Cerebellar cortex (tissue), 1 donor: Measurements from ENCODE around the gene TLR1.
"Not testable (repeated sequence)": the region's sequence is repeated elsewhere in the genome, so short reads cannot be mapped to it uniquely, and the experiment has no call there.

Experiments used
- DNase-seq: peaks from one replicate; pipeline ENCODE4 v3.0.0-alpha.2; 2015; ENCODE audit warnings: low spot score

TLR1 gene

GRCh38 chr4:38804654-38805295 lies at the start of gene TLR1:
TLR1 (minus strand) TSS chr4:38804791; CDS start chr4:38798831, 5,960 bp downstream.
- peak; percentile 28 for DNase-seq

DNA sequence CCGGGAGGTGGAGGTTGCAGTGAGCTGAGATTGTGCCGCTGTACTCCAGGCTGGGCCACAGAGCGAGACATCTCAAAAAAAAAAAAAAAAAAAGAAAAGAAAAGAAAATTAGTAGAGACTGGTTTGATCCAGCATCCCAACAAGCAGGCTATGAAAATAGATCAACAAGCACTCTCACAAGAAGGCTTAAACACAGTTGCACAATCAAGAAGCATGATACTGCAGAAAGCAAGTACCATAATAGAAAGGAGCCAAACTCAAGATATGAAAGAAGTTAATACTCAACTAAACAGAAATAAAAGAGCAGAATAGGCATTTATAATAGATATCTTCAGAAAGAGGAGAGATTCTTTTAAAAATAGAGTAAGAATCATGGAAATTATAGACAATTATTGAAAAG lies 41.4 kb upstream of the TLR1 start:
- no peak for DNase-seq

- no peak for DNase-seq
Measured at GRCh38 chr4:38842994-38843393, 38.4 kb upstream of the TLR1 start.

GRCh38 chr4:38837849-38838248 lies 33.3 kb upstream of the TLR1 start:
- DNase-seq = no peak

GRCh38 chr4:38837334-38837733 lies 32.7 kb upstream of the TLR1 start:
- no peak for DNase-seq

GRCh38 chr4:38834570-38834969 lies 30.0 kb upstream of the TLR1 start:
- DNase-seq = no peak

DNA sequence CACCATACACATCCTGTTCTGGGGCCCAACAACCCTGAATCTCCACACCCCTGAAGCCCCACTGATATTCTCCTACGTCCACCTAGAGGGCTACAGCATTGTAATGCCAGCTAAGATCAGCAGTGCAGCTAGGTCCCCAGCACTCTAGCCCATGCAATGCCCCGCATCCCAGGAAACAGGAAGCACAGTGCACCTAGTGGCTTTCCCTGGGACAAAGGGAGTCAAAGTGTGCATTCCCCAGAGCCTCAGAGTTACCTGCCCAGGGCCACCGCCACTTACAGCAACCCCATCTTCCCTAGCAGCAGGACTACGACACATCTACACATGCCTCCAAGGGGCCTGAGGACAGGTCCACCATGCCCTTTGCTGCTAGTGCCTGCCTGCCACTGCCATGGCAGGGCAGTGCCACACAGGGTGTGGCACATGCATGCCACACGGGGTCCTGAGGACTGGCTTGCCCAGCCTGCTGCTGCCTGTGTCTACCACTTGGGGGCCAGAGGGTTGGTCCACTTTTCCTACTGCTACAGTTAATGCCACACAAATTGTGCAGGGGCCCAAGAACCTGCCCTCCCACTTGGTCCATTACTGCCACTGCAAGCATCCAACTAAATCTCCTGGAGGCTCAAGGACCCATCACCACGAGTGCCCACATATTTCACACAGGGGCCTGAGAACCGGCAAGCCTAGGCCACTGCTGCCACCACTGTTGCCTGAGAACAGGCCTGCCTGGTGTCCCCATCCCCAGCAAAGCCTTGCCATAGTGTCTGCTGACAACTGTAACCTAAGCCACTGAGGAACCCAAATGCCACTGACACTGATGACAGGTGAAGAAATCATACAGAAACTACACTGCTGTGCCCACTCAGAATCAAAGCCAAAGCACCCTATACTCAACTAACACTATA lies 28.3 kb upstream of the TLR1 start:
- no peak for DNase-seq

DNA sequence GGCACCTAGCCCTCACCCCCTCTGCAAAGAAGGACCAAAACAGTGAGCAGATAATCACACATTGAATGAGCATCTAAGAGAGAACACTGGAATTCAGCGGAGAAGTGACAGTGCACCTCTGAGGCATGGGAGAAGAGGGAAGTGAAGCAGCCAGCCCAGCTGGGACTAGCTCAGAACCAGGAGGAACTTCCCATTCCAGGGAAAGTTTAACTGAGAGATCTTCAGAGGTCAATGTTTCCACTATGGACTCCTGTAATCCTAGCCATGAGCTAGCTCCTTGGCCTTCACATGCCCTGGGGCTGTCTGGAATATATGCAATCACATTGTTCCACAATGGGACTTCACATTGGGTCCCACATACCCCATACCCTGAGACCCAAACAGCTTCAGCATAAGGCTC lies 27.6 kb upstream of the TLR1 start:
- DNase-seq = no peak

DNA sequence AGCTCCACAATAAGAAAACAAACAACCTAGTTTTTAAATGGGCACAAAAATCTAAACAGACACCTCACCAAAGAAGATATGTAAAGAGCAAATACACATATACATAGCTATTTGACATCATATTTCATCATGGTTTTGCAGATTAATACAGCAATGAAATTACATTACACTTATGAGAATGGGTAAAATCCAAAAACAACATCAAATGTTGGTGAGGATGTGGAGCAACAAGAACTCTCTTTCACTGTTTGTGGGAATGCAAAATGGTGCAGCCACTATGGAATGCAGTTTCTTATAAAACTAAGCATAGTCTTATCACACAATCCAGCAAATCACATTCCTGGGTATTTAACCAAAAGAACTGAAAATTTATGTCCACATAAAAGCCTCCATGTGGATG lies 27.1 kb upstream of the TLR1 start:
- DNase-seq = no peak

- DNase-seq = no peak
Measured at GRCh38 chr4:38829237-38829636, 24.6 kb upstream of the TLR1 start.

DNA sequence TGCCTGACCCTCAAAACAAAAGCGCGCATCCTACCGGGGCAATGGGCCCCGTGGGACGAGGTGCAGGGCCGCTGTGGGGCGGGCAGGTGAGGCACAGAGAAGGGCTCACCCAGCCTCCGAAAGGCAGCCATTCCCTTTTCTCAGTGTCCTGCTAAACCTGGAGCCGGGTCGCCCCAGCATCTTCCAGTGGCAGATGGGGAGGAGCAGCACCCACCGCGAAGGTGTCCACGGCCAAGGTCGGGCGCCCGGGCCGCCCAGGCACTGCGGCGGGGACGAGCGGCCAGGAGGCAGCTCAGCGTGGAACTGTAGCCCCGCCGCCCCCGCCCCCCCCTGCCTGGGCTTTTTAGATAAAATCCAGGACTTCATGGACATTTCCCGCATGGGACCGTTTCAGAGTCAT lies 19.2 kb upstream of the TLR1 start:
- no peak for DNase-seq

GRCh38 chr4:38822748-38823303 lies 18.2 kb upstream of the TLR1 start:
- DNase-seq = no peak

- no peak for DNase-seq
Measured at GRCh38 chr4:38821739-38822138, 17.1 kb upstream of the TLR1 start.

- no peak for DNase-seq
Measured at GRCh38 chr4:38820329-38821061, 15.9 kb upstream of the TLR1 start.

- DNase-seq = no peak
Measured at GRCh38 chr4:38819569-38819968, 15.0 kb upstream of the TLR1 start.

DNA sequence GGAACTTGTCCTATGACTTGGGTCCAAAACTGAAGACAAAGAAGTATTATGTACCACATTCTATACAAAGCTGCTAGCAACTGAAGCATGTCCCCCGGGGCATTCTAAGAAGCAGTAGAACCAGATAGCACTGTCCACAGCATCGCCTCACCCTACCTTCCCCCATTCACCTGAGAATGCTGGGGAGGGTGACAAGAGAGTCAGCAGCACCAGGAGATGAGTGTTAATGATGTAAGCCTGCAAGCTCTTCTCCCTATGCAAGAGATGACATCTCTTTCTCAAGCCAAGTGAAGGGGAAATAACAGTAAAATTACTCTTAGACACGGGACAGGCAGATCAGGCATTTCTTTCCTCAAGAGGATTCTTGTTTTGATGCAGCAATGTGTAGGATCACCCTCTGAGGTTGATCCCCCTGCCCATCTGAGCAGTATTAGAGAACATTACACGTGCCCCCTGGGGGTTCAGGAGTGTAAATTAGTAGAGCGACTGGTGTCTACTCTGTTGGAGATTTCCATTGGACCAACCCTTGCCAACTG lies 13.9 kb upstream of the TLR1 start:
- DNase-seq = no peak

DNA sequence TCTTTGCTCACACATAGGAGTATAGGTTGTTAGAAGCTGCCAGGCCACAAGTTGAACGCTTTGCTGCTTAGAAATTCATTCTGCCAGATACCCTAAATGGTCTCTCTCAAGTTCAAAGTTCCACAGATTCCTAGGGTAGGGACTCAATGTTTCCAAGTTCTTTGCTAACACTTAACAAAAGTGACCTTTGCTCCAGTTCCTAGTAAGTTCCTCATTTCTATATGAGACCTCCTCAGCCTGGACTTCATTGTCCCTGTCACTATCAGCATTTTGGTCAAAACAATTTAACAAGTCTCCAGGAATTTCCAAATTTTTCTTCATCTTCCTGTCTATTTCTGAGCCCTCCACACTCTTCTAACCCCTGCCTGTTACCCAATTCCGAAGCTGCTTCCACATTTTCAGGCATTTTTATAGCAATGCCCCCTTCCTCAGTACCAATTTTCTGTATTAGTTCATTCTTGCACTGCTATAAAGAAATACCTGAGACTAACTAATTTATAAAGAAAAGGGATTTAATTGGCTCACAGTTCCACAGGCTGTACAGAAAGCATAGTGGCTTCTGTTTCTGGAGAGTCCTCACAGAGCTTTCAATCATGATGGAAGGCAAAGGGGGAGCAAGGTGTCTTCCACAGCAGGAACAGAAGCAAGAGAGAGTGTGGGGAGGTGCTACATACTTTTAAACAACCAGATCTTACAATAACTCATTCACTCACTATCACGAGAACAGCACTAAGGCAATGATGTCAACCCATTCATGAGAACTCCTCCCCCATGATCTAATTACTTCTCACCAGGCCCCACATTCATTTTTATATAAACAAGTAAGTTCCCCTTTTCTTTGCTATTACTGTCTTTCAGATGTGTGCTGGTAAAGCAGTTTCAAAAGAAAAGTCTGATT lies 11.5 kb upstream of the TLR1 start:
- DNase-seq = no peak

- DNase-seq = no peak
Measured at GRCh38 chr4:38814386-38814785, 9.8 kb upstream of the TLR1 start.

GRCh38 chr4:38811297-38811696 lies 6.7 kb upstream of the TLR1 start:
- no peak for DNase-seq

DNA sequence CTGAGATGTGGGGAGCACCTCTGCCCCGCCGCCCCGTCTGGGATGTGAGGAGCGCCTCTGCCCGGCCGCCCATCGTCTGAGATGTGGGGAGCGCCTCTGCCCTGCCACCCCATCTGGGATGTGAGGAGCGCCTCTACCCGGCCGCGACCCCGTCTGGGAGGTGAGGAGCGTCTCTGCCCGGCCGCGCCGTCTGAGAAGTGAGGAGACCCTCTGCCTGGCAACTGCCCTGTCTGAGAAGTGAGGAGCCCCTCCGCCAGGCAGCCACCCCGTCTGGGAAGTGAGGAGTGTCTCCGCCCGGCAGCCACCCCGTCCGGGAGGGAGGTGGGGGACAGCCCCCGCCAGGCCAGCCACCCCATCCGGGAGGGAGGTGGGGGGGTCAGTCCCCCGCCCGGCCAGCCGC lies 2.9 kb upstream of the TLR1 start:
- DNase-seq = not testable (repeated sequence)

DNA sequence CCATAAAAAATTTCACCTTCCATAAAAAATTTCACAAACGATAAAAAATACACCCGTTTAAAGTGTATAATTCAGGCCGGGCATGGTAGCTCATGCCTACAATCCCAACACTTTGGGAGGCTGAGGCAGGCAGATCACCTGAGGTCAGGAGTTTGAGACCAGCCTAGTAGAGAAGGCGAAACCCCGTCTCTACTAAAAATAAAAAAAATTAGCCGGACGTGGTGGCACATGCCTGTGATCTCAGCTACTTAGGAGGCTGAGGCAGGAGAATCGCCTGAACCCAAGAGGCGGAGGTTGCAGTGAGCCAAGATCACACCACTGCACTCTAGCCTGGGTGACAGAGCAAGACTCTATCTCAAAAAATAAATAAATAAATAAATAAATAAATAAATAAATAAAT lies 1.7 kb upstream of the TLR1 start:
- not testable (repeated sequence) for DNase-seq
